ENCODE results near the gene SCLT1. TPM values are rescaled to one million over a fixed set of nuclear protein-coding genes. Genes with fewer than 3 reads are reported as not detected.

The SCLT1 gene
- total RNA-seq, 1 experiment from 2014 or later, result 13.3 TPM

GRCh38 chr4:128871948-128872347, 221.4 kb downstream of the SCLT1 start:
- Histone ChIP-seq H3K9me3 (ENCODE audit: control insufficient read depth in 1 of 2, insufficient read depth in 1 of 2, low read depth in 1 of 2, low read length in 2 of 2) (no peaks in the 10 kb centered on the region), H3K79me2 (ENCODE audit: insufficient read depth, low read length) (no peaks in the 10 kb centered on the region), H3K36me3 (ENCODE audit: control insufficient read depth in 1 of 2, insufficient read depth in 2 of 2, low read length in 2 of 2) (peaks cover 0 to 7% of the 10 kb centered on the region in 2 experiments; a peak in 2 of 4 replicates), H3K4me3 (replicated peaks in 1 of 2; ENCODE audit: low read depth in 1 of 2, low read length in 2 of 2) (no peak overlapping the region), H3K4me1 (ENCODE audit: control insufficient read depth in 1 of 2, insufficient read depth in 2 of 2, low read length in 2 of 2) (no peaks in the 10 kb centered on the region), H2AFZ (ENCODE audit: low read depth, low read length, poor library complexity, severe bottlenecking) (no peak overlapping the region), H3K27ac (ENCODE audit: low read depth, low read length) (no peak overlapping the region), H3K9me2 (ENCODE audit: insufficient read depth) (no peaks in the 10 kb centered on the region), H4K20me1 (ENCODE audit: insufficient read depth) (no peaks in the 10 kb centered on the region), H3K4me2 (ENCODE audit: low read length) (no peak overlapping the region), H3K27me3 (ENCODE audit: insufficient read depth, low read length) (no peaks in the 10 kb centered on the region), H3K9ac (ENCODE audit: low read length) (no peak overlapping the region)
- DNase-seq (ENCODE audit: low read depth, low spot score) (no peak), ATAC-seq (no peak)
- no TSS peak for BruUV-seq (replicated peaks)
- ChIA-PET POLR2A (no interaction called here), RAD21 (ENCODE audit: low non-redundant PET in 1 of 2, low total read pairs in 2 of 2, uncharacterized antibody in 2 of 2, unreplicated experiment in 2 of 2) (no interaction called here), CTCF (no interaction called here)
- intact Hi-C loops (cut with micrococcal nuclease), result no loop called here
- no peak for TF ChIP-seq YY1 (IDR thresholded peaks at IDR 0.05; ENCODE audit: extremely low read depth, insufficient replicate concordance, low read depth, low read length)

- Histone ChIP-seq H3K4me3 (replicated peaks in 1 of 2; ENCODE audit: low read depth in 1 of 2, low read length in 2 of 2) (no peak overlapping the region), H4K20me1 (ENCODE audit: insufficient read depth) (no peaks in the 10 kb centered on the region), H3K9me3 (ENCODE audit: control insufficient read depth in 1 of 2, insufficient read depth in 1 of 2, low read depth in 1 of 2, low read length in 2 of 2) (no peaks in the 10 kb centered on the region), H2AFZ (ENCODE audit: low read depth, low read length, poor library complexity, severe bottlenecking) (no peak overlapping the region), H3K4me1 (ENCODE audit: control insufficient read depth in 1 of 2, insufficient read depth in 2 of 2, low read length in 2 of 2) (no peaks in the 10 kb centered on the region), H3K4me2 (ENCODE audit: low read length) (no peak overlapping the region), H3K9me2 (ENCODE audit: insufficient read depth) (no peaks in the 10 kb centered on the region), H3K27me3 (ENCODE audit: insufficient read depth, low read length) (no peaks in the 10 kb centered on the region), H3K9ac (ENCODE audit: low read length) (no peak overlapping the region), H3K27ac (ENCODE audit: low read depth, low read length) (no peak overlapping the region), H3K36me3 (ENCODE audit: control insufficient read depth in 1 of 2, insufficient read depth in 2 of 2, low read length in 2 of 2) (peaks cover 0 to 7% of the 10 kb centered on the region in 2 experiments; a peak in 2 of 4 replicates), H3K79me2 (ENCODE audit: insufficient read depth, low read length) (no peaks in the 10 kb centered on the region)
- no peak for DNase-seq (ENCODE audit: low read depth, low spot score)
- BruUV-seq (replicated peaks), result no TSS peak
- intact Hi-C loops (cut with micrococcal nuclease), result no loop called here
- RAD21 ChIA-PET (ENCODE audit: low non-redundant PET in 1 of 2, low total read pairs in 2 of 2, uncharacterized antibody in 2 of 2, unreplicated experiment in 2 of 2), result no interaction called here
- CTCF ChIA-PET, result no interaction called here
- POLR2A ChIA-PET, result no interaction called here
- no peak for ATAC-seq
- TF ChIP-seq, protein P1, sequence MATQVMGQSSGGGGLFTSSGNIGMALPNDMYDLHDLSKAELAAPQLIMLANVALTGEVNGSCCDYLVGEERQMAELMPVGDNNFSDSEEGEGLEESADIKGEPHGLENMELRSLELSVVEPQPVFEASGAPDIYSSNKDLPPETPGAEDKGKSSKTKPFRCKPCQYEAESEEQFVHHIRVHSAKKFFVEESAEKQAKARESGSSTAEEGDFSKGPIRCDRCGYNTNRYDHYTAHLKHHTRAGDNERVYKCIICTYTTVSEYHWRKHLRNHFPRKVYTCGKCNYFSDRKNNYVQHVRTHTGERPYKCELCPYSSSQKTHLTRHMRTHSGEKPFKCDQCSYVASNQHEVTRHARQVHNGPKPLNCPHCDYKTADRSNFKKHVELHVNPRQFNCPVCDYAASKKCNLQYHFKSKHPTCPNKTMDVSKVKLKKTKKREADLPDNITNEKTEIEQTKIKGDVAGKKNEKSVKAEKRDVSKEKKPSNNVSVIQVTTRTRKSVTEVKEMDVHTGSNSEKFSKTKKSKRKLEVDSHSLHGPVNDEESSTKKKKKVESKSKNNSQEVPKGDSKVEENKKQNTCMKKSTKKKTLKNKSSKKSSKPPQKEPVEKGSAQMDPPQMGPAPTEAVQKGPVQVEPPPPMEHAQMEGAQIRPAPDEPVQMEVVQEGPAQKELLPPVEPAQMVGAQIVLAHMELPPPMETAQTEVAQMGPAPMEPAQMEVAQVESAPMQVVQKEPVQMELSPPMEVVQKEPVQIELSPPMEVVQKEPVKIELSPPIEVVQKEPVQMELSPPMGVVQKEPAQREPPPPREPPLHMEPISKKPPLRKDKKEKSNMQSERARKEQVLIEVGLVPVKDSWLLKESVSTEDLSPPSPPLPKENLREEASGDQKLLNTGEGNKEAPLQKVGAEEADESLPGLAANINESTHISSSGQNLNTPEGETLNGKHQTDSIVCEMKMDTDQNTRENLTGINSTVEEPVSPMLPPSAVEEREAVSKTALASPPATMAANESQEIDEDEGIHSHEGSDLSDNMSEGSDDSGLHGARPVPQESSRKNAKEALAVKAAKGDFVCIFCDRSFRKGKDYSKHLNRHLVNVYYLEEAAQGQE (IDR thresholded peaks at IDR 0.05; ENCODE audit: low read depth), result no peak
- TF ChIP-seq YY1 (IDR thresholded peaks at IDR 0.05; ENCODE audit: extremely low read depth, insufficient replicate concordance, low read depth, low read length), result no peak
- TF ChIP-seq CEBPB (IDR thresholded peaks at IDR 0.05; ENCODE audit: low read depth), result no peak
- no peak for TF ChIP-seq EZH2 (IDR thresholded peaks at IDR 0.05)
- TF ChIP-seq, protein P2, sequence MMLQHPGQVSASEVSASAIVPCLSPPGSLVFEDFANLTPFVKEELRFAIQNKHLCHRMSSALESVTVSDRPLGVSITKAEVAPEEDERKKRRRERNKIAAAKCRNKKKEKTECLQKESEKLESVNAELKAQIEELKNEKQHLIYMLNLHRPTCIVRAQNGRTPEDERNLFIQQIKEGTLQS (IDR thresholded peaks at IDR 0.05), result no peak
- TF ChIP-seq CTCF (IDR thresholded peaks at IDR 0.05 in 2 of 3, conservative IDR thresholded peaks at IDR 0.05 in 1 of 3; ENCODE audit: borderline replicate concordance in 1 of 3, insufficient read depth in 1 of 3, low read depth in 2 of 3, low read length in 2 of 3), result no peak
- TF ChIP-seq TCF7L2 (IDR thresholded peaks at IDR 0.05; ENCODE audit: borderline replicate concordance, extremely low read depth, insufficient read depth, insufficient read length), result no peak
- TF ChIP-seq EZH2phosphoT487 (IDR thresholded peaks at IDR 0.05; ENCODE audit: borderline replicate concordance), result no peak
- TF ChIP-seq, protein P3, sequence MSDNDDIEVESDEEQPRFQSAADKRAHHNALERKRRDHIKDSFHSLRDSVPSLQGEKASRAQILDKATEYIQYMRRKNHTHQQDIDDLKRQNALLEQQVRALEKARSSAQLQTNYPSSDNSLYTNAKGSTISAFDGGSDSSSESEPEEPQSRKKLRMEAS (IDR thresholded peaks at IDR 0.05), result no peak
- no peak for TF ChIP-seq RAD21 (IDR thresholded peaks at IDR 0.05; ENCODE audit: low read depth)
Measured at GRCh38 chr4:128869776-128870509, 223.4 kb downstream of the SCLT1 start.

Data from HCT116 (cell line).